ENCODE data around the gene DLX2. TPM values are rescaled to one million over a fixed set of nuclear protein-coding genes. Genes with fewer than 3 reads are reported as not detected.

DLX2 gene
- total RNA-seq, 2 donors from 2014 or later, result not detected

- DNase-seq, result no peak
- no peak for ATAC-seq
- TF ChIP-seq POLR2A (IDR thresholded peaks at IDR 0.05) (no peak), CTCF (IDR thresholded peaks at IDR 0.05) (no peak)
- H3K4me1 ChIP-seq, result peaks cover 37% of the 10 kb centered on the region
- no peak overlapping the region for H3K27ac ChIP-seq
- 11 to 24% methylated on average over 19 of the region's 19 CpGs for WGBS, 2 donors
- no peaks in the 10 kb centered on the region for H3K9me3 ChIP-seq
- intact Hi-C loops (cut with DNase I), result no loop called here
- peaks cover 0 to 96% of the 10 kb centered on the region in 2 donors for H3K27me3 ChIP-seq
- H3K36me3 ChIP-seq (replicated peaks in 1 of 2; ENCODE audit: insufficient read depth in 1 of 2, low read depth in 2 of 2), result no peaks in the 10 kb centered on the region
- H3K4me3 ChIP-seq, result no peak overlapping the region
Measured at GRCh38 chr2:172092716-172093415, 9.8 kb downstream of the DLX2 start.

- intact Hi-C loops (cut with DNase I), result no loop called here
- Histone ChIP-seq H3K27ac (no peak overlapping the region), H3K36me3 (replicated peaks in 1 of 2; ENCODE audit: insufficient read depth in 1 of 2, low read depth in 2 of 2) (no peaks in the 10 kb centered on the region), H3K27me3 (peaks cover 0 to 96% of the 10 kb centered on the region in 2 donors), H3K4me3 (no peak overlapping the region), H3K9me3 (no peaks in the 10 kb centered on the region), H3K4me1 (peaks cover 37% of the 10 kb centered on the region)
- no peak for ATAC-seq
- WGBS, 2 donors, result 18 to 29% methylated on average over 11 of the region's 11 CpGs
- no peak for DNase-seq
- TF ChIP-seq CTCF (IDR thresholded peaks at IDR 0.05) (no peak), POLR2A (IDR thresholded peaks at IDR 0.05) (no peak)
Measured at GRCh38 chr2:172091761-172092566, 10.7 kb downstream of the DLX2 start.

- WGBS, 2 donors, result 13 to 28% methylated on average over 13 of the region's 13 CpGs
- peaks cover 0 to 96% of the 10 kb centered on the region in 2 donors for H3K27me3 ChIP-seq
- TF ChIP-seq POLR2A (IDR thresholded peaks at IDR 0.05) (no peak), CTCF (IDR thresholded peaks at IDR 0.05) (no peak)
- DNase-seq, result no peak
- H3K9me3 ChIP-seq, result no peaks in the 10 kb centered on the region
- H3K36me3 ChIP-seq (replicated peaks in 1 of 2; ENCODE audit: insufficient read depth in 1 of 2, low read depth in 2 of 2), result no peaks in the 10 kb centered on the region
- no peak for ATAC-seq
- H3K27ac ChIP-seq, result no peak overlapping the region
- H3K4me1 ChIP-seq, result peaks cover 37% of the 10 kb centered on the region
- H3K4me3 ChIP-seq, result no peak overlapping the region
- intact Hi-C loops (cut with DNase I), result no loop called here
Measured at GRCh38 chr2:172091000-172091641, 11.6 kb downstream of the DLX2 start.

- H3K36me3 ChIP-seq (replicated peaks in 1 of 2; ENCODE audit: insufficient read depth in 1 of 2, low read depth in 2 of 2), result no peaks in the 10 kb centered on the region
- no peaks in the 10 kb centered on the region for H3K9me3 ChIP-seq
- no peak overlapping the region for H3K27ac ChIP-seq
- DNase-seq (no peak), ATAC-seq (no peak)
- WGBS, 2 donors, result 8 to 13% methylated on average over 23 to 38 of the region's 39 CpGs
- peaks cover 36% of the 10 kb centered on the region for H3K4me1 ChIP-seq
- peaks cover 0 to 94% of the 10 kb centered on the region in 2 donors for H3K27me3 ChIP-seq
- intact Hi-C loops (cut with DNase I), result no loop called here
- H3K4me3 ChIP-seq, result no peak overlapping the region
- TF ChIP-seq POLR2A (IDR thresholded peaks at IDR 0.05) (no peak), CTCF (IDR thresholded peaks at IDR 0.05) (no peak)
Measured at GRCh38 chr2:172090044-172090961, 12.4 kb downstream of the DLX2 start.
